Endothelial cell (in vitro differentiated cells): ENCODE data around the gene DEPP1. TPM values are rescaled to one million over a fixed set of nuclear protein-coding genes. Genes with fewer than 3 reads are reported as not detected.

Source experiments
- DNase-seq: peaks from one replicate; pipeline ENCODE4 v3.0.0; 2021; ENCODE audit warnings: low spot score
- H3K27ac Mint-ChIP-seq: one replicate; pipeline ENCODE4 v1.8.0; 2021; ENCODE audit warnings: mixed read lengths, inconsistent platforms; ENCODE audit not compliant: unreplicated experiment
- H3K27me3 Mint-ChIP-seq: one replicate; pipeline ENCODE4 v1.8.0; 2021; ENCODE audit warnings: mild to moderate bottlenecking, moderate library complexity, mixed read lengths, inconsistent platforms; ENCODE audit not compliant: unreplicated experiment
- H3K36me3 Mint-ChIP-seq: one replicate; pipeline ENCODE4 v1.8.0; 2021; ENCODE audit warnings: mild to moderate bottlenecking, low read depth, mixed read lengths, inconsistent platforms; ENCODE audit not compliant: unreplicated experiment
- H3K4me1 Mint-ChIP-seq: one replicate; pipeline ENCODE4 v1.8.0; 2021; ENCODE audit warnings: mild to moderate bottlenecking, mixed read lengths, inconsistent platforms; ENCODE audit not compliant: unreplicated experiment
- H3K4me3 Mint-ChIP-seq: one replicate; pipeline ENCODE4 v1.8.0; 2021; ENCODE audit warnings: mild to moderate bottlenecking, mixed read lengths, inconsistent platforms; ENCODE audit not compliant: unreplicated experiment
- H3K9me3 Mint-ChIP-seq: one replicate; pipeline ENCODE4 v1.8.0; 2021; ENCODE audit warnings: mixed read lengths, inconsistent platforms; ENCODE audit not compliant: unreplicated experiment
- total RNA-seq: library from RNA; stranded (reverse); fragmentation: NEBNext Ultra II Directional; extraction: Animal tissue kit (Norgen Biotek cat#: 25700); gene quantifications from one replicate; pipeline ENCODE4 v1.2.1, GENCODE V29; 2021; ENCODE audit not compliant: unreplicated experiment
- TF ChIP-seq, protein P1 (sequence below): fragments of 200-600 bp; sonication (generic); IDR thresholded peaks from one replicate; pipeline ENCODE4 v1.5.0; 2021; ENCODE audit warnings: antibody characterized with exemption; ENCODE audit not compliant: unreplicated experiment

DEPP1 gene
- total RNA-seq, 1 donor from 2014 or later = 22.5 TPM

DNA sequence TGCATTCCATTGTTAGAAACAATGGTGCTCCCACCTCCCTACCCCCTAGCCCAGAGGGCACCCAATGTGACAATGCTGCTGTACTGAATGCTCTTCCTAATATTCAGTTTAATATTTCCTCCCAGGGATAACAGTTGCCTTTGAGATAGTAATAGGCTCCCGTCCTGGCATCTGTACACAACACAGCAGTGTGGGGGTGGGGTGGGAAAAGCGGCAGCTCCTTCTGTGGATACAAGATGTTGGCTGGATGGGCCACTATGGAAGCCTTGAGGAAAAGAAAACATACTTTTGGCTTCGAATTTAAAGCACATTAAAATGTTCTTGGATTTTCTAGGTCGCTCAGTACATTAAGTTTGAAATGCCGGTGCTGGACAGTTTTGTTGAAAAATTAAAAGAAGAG is 13.0 kb upstream of the DEPP1 start:
- Mint-ChIP-seq H3K4me3 (peak overlapping the region; percentile 5), H3K27ac (no peak overlapping the region), H3K36me3 (peaks cover 3% of the 10 kb centered on the region), H3K9me3 (no peaks in the 10 kb centered on the region), H3K27me3 (peaks cover 16% of the 10 kb centered on the region), H3K4me1 (peaks cover 34% of the 10 kb centered on the region)
- TF ChIP-seq, protein P1, sequence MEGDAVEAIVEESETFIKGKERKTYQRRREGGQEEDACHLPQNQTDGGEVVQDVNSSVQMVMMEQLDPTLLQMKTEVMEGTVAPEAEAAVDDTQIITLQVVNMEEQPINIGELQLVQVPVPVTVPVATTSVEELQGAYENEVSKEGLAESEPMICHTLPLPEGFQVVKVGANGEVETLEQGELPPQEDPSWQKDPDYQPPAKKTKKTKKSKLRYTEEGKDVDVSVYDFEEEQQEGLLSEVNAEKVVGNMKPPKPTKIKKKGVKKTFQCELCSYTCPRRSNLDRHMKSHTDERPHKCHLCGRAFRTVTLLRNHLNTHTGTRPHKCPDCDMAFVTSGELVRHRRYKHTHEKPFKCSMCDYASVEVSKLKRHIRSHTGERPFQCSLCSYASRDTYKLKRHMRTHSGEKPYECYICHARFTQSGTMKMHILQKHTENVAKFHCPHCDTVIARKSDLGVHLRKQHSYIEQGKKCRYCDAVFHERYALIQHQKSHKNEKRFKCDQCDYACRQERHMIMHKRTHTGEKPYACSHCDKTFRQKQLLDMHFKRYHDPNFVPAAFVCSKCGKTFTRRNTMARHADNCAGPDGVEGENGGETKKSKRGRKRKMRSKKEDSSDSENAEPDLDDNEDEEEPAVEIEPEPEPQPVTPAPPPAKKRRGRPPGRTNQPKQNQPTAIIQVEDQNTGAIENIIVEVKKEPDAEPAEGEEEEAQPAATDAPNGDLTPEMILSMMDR = no peak
- DNase-seq = peak; percentile 3

DNA sequence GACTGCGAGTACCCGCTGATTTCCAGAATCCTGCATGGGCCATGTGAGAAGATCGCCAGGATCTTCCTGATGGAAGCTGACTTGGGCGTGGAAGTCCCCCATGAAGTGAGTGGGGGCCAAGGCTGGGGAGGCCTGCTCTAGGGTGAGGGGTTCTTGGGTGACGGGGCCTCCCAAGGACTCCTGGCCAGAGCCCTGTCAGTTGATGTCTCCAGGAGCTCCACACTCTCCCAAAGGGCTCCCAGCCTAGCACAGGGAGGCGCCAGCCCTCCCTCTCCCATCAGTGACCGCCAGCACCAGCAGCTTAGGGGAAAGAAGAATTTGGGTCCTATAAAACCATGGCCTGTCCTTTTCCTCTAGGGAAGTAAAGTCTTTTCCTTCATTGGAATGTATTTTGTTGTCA is 12.4 kb upstream of the DEPP1 start:
- peaks cover 16% of the 10 kb centered on the region for H3K27me3 Mint-ChIP-seq
- H3K4me3 Mint-ChIP-seq = no peak overlapping the region
- H3K4me1 Mint-ChIP-seq = peaks cover 34% of the 10 kb centered on the region
- DNase-seq = no peak
- H3K9me3 Mint-ChIP-seq = no peaks in the 10 kb centered on the region
- peaks cover 3% of the 10 kb centered on the region for H3K36me3 Mint-ChIP-seq
- TF ChIP-seq, protein P1 = no peak
- H3K27ac Mint-ChIP-seq = no peak overlapping the region

DNA sequence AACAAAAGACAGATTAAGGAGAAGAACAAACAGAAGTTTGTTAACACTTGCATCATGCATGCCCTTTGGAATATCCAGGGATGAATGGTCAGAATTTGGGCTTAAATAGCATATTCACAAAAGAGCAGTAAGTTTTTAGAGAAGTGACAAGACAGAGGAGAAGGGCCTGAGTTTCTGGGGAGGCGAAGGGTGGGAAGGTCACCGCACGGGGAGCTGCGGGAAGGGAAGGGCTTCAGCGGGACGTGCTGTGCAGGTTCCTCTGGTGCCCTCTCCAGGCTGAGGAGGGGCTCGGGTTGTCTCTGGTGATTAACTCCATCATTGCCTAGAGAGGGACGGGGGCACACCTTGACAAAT is 11.7 kb upstream of the DEPP1 start:
- peaks cover 38% of the 10 kb centered on the region for H3K4me1 Mint-ChIP-seq
- no peak overlapping the region for H3K27ac Mint-ChIP-seq
- TF ChIP-seq, protein P1 = no peak
- no peaks in the 10 kb centered on the region for H3K9me3 Mint-ChIP-seq
- peak; percentile 58 for DNase-seq
- H3K27me3 Mint-ChIP-seq = peaks cover 19% of the 10 kb centered on the region
- H3K4me3 Mint-ChIP-seq = no peak overlapping the region
- H3K36me3 Mint-ChIP-seq = peaks cover 3% of the 10 kb centered on the region

DNA sequence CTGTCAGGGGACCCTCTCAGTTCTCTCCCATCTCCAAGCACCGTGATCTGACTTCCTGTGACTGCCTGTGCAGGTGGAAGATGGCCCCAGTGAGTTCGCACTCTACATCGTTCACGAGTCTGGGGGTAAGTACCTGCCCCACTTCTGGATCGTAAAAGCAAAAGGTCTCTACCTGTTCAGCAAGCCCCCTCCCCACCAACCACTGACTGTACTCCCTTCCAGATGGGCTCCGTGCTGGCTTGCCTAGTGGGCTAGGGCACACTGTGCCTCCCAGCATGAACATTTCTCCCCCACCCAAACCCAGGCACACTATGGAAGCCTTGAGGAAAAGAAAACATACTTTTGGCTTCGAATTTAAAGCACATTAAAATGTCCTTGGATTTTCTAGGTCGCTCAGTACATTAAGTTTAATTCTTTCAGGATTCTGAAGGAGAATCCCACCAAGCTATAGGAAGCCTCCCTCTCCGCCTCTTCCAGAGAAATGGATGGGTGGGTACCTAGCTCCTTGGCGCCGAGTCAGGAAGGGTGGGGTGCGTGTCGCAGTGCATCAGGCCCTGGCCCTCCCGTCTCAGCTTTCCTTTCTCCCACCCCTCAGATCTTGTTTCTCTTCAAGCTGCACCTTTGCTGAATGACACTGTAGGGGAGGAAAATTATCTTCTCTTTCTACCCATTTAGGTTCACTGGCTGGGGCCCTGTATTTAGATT is 11.1 kb upstream of the DEPP1 start:
- H3K4me1 Mint-ChIP-seq = peaks cover 44% of the 10 kb centered on the region

More for the DNA sequence above, 11.1 kb upstream of the DEPP1 start:
- H3K36me3 Mint-ChIP-seq = peaks cover 3% of the 10 kb centered on the region
- H3K9me3 Mint-ChIP-seq = no peaks in the 10 kb centered on the region
- no peak overlapping the region for H3K27ac Mint-ChIP-seq
- TF ChIP-seq, protein P1 = no peak
- peaks cover 20% of the 10 kb centered on the region for H3K27me3 Mint-ChIP-seq
- no peak overlapping the region for H3K4me3 Mint-ChIP-seq
- DNase-seq = no peak
